Measurements from ENCODE around the gene PPIA. TPM values are rescaled to one million over a fixed set of nuclear protein-coding genes. Genes with fewer than 3 reads are reported as not detected.

Gene PPIA
- total RNA-seq, 1 donor, result 2,422 TPM

DNA sequence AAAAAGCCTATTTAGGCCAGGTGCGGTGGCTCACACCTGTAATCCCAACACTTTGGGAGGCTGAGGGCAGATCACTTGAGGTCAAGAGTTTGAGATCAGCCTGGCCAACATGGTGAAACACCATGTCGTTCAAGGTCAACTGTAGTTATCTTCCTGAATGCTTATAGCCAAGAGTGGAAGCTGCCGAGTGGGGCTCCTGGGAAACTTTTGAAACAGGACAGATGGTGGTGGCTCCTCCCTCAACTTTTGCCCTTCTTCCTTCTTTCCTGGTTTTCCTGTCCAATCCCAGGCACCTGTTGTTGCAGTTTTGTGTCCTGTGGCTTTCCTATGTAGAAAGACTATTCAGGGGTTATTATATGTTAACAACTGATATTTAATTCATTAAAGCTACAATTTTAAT is 8.7 kb upstream of the PPIA start:
- no peak for DNase-seq (ENCODE audit: low read depth)
- TF ChIP-seq, protein P1, sequence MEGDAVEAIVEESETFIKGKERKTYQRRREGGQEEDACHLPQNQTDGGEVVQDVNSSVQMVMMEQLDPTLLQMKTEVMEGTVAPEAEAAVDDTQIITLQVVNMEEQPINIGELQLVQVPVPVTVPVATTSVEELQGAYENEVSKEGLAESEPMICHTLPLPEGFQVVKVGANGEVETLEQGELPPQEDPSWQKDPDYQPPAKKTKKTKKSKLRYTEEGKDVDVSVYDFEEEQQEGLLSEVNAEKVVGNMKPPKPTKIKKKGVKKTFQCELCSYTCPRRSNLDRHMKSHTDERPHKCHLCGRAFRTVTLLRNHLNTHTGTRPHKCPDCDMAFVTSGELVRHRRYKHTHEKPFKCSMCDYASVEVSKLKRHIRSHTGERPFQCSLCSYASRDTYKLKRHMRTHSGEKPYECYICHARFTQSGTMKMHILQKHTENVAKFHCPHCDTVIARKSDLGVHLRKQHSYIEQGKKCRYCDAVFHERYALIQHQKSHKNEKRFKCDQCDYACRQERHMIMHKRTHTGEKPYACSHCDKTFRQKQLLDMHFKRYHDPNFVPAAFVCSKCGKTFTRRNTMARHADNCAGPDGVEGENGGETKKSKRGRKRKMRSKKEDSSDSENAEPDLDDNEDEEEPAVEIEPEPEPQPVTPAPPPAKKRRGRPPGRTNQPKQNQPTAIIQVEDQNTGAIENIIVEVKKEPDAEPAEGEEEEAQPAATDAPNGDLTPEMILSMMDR (IDR thresholded peaks at IDR 0.05; ENCODE audit: insufficient read depth, low read depth, low read length), result no peak

DNA sequence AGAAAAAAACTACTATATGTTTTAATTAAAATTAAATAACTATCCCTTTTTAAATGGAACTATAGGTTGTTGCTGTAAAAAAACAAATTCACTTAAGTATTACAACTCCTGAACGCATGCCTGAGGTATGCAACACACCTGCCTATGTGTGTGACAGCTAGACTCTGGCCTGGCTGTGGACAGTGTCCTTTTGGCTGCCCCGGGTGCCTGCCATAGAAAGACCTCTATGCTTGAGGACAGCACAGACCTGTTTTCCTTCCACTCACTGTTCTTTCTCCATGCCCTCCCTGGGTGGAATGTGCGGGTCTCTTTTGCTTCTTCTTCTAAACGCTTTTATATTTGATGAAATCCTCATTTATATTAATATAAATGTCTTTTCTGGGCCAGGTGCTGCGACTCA is 6.5 kb upstream of the PPIA start:
- DNase-seq (ENCODE audit: low read depth), result no peak
- TF ChIP-seq, protein P1 (IDR thresholded peaks at IDR 0.05; ENCODE audit: insufficient read depth, low read depth, low read length), result no peak
- H3K4me3 ChIP-seq (ENCODE audit: low read depth, low read length), result no peak overlapping the region

More for the DNA sequence above, 8.7 kb upstream of the PPIA start:
- no peak overlapping the region for H3K4me3 ChIP-seq (ENCODE audit: low read depth, low read length)

DNA sequence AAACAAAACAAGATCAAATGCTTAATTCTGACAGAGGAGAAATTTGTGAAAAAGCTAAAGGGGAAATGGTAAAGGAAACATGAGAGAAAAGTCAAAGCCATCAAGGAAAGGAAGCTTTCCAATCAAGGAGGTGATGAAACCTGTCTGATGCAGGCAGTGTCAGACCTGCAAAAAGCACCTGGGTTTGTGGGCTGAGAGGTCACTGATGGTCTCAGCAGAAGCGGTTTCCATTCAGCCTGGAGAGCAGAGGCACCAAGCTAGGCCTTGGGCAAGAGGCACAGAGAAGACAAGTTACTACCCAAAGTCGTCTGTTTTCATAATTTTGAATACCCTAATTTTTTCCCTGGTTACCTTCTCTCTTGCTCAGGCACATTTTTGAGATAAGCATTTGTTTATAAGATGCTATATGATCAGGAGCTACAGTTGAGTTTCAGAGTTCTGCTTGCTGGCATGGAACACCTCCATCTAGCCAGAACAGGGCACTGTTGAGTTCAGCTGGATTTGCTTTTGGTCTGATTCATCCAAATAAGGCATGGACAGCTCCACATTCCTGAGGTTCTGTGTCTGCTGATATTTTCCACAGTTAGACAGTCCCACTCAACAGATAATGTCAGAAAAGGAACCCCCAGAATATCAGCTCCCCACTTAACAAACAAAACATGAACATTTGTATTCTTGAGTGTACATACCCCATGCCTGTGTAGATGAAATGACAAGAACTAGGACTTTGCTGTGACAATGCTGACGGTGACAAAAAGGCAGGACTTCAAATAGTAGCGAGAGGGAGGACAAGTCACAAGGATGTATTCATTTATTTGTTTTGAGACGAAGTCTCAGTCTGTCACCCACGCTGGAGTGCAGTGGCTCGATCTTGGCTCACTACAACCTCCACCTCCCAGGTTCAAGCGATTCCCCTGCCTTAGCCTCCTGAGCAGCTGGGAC is 4.9 kb upstream of the PPIA start:
- DNase-seq (ENCODE audit: low read depth), result peak; percentile 58
- TF ChIP-seq, protein P1 (IDR thresholded peaks at IDR 0.05; ENCODE audit: insufficient read depth, low read depth, low read length), result peak; percentile 29
- no peak overlapping the region for H3K4me3 ChIP-seq (ENCODE audit: low read depth, low read length)

DNA sequence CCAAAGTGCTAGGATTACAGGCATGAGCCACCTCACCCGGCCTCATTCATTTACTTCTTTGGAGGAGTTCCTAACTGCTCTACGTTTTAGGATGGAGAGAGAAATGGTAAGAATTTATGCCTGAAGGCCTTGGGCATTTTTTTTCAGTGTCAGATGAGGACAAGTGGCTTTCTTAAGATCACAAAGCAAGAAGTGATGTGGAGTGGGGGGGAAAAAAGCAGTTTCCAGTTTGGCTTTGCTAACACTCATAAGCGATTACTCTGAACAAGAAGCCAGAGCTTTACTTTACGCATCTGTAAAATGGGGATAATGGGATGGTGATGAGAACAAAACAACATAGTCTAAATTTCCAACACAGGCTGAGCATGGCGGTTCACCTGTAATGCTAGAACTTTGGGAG is 2.6 kb upstream of the PPIA start:
- no peak for DNase-seq (ENCODE audit: low read depth)
- no peak overlapping the region for H3K4me3 ChIP-seq (ENCODE audit: low read depth, low read length)
- TF ChIP-seq, protein P1 (IDR thresholded peaks at IDR 0.05; ENCODE audit: insufficient read depth, low read depth, low read length), result no peak

DNA sequence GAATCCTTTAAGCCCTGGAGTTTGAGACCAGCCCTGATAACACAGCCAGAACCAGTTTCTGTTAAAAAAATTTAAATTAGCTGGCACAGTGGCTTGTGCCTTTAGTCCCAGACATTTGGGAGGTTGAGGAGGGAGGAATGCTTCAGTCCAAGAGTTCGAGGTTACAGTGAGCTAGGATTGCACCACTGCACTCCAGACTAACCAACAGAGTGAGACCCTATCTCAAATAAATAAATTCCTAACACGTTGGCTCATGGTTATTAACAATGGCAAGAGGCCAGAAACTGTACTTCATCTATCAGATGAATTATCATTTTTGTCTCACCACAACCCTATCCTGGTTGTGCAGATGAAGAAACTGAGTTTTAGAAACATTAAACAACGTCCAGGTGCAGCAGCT is 2.1 kb upstream of the PPIA start:
- TF ChIP-seq, protein P1 (IDR thresholded peaks at IDR 0.05; ENCODE audit: insufficient read depth, low read depth, low read length), result no peak

DNA sequence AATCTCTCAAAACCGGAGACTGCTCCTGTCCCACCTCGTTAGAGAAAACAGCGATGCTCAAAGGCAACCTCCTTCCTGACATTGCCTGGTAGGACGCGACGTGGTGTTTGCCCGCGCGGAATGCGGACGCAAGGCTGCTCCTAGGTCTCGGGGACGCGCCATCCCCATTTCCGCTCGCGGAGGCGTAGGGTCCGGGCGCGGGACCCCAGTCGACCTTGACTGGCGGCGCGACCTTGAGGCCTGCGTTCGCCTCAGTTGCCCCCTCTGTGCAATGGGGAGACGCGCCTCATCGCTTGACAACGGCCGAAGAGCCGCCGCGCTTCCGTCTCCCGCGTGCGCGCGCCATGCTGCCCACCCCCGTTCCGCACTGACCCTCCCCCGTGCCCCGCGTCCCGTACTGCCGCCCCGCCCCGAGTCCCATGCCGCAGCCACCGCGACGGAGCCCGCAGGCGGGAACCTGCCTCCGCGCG is 412 bp upstream of the PPIA start:
- TF ChIP-seq, protein P1 (IDR thresholded peaks at IDR 0.05; ENCODE audit: insufficient read depth, low read depth, low read length), result no peak
- H3K4me3 ChIP-seq (ENCODE audit: low read depth, low read length), result peak overlapping the region; percentile 75
- peak; percentile 46 for DNase-seq (ENCODE audit: low read depth)

More for the DNA sequence above, 2.1 kb upstream of the PPIA start:
- peak; percentile 29 for DNase-seq (ENCODE audit: low read depth)
- H3K4me3 ChIP-seq (ENCODE audit: low read depth, low read length), result no peak overlapping the region
